SK-N-SH treated with all-trans-retinoic acid at 6 μM for 48 hours (cell line): ENCODE data around the gene STOML3.

Experiments
- ATAC-seq: fragments of 200-7000 bp; cut with Tn5 transposase; 3 replicates; pipeline ENCODE4 v1.9.1; 2020; ENCODE audit warnings: mild to moderate bottlenecking, moderate library complexity
- ARNTL ChIP-seq: fragments of 450-650 bp; formaldehyde crosslinking; IDR thresholded peaks from 2 replicates; pipeline ENCODE4 v1.5.0; 2020; ENCODE audit warnings: low read depth, mild to moderate bottlenecking, moderate library complexity, borderline replicate concordance
- BACH2 ChIP-seq: fragments of 250-450 bp; sonication (Bioruptor Pico); IDR thresholded peaks from 2 replicates; pipeline ENCODE4 v1.9.0; 2021; ENCODE audit warnings: mild to moderate bottlenecking, borderline replicate concordance
- CSDC2 ChIP-seq: fragments of 250-450 bp; sonication (Bioruptor Pico); IDR thresholded peaks from 2 replicates; pipeline ENCODE4 v1.5.0; 2020; ENCODE audit warnings: mild to moderate bottlenecking, moderate library complexity
- ESRRG ChIP-seq: fragments of 250-450 bp; sonication (Bioruptor Pico); IDR thresholded peaks from 2 replicates; pipeline ENCODE4 v1.6.1; 2021; ENCODE audit warnings: mild to moderate bottlenecking
- GLIS3 ChIP-seq: fragments of 250-450 bp; sonication (Bioruptor Pico); IDR thresholded peaks from 2 replicates; pipeline ENCODE4 v1.5.0; 2020; ENCODE audit warnings: mild to moderate bottlenecking, moderate library complexity
- ISL1 ChIP-seq: fragments of 250-450 bp; sonication (Bioruptor Pico); IDR thresholded peaks from 2 replicates; pipeline ENCODE4 v2.1.2; 2022; ENCODE audit warnings: mild to moderate bottlenecking, moderate library complexity
- OSR1 ChIP-seq: fragments of 250-450 bp; sonication (Bioruptor Pico); IDR thresholded peaks from 2 replicates; pipeline ENCODE4 v1.8.0; 2022; ENCODE audit warnings: moderate library complexity, mild to moderate bottlenecking, inconsistent platforms
- PPARA ChIP-seq: fragments of 250-450 bp; sonication (Bioruptor Pico); IDR thresholded peaks from 2 replicates; pipeline ENCODE4 v1.5.0; 2020; ENCODE audit warnings: mild to moderate bottlenecking, borderline replicate concordance
- RARB ChIP-seq: fragments of 250-450 bp; sonication (Bioruptor Pico); IDR thresholded peaks from 2 replicates; pipeline ENCODE4 v1.8.0; 2021; ENCODE audit warnings: mild to moderate bottlenecking, moderate library complexity
- SNAI2 ChIP-seq: fragments of 250-450 bp; sonication (Bioruptor Pico); IDR thresholded peaks from 2 replicates; pipeline ENCODE4 v1.5.0; 2020; ENCODE audit warnings: mild to moderate bottlenecking, moderate library complexity
- TCF4 ChIP-seq: fragments of 250-450 bp; sonication (Bioruptor Pico); IDR thresholded peaks from 2 replicates; pipeline ENCODE4 v1.8.0; 2021; ENCODE audit warnings: mild to moderate bottlenecking, moderate library complexity, borderline replicate concordance
- TOX ChIP-seq: fragments of 250-450 bp; sonication (Bioruptor Pico); IDR thresholded peaks from 2 replicates; pipeline ENCODE4 v1.8.0; 2021; ENCODE audit warnings: mild to moderate bottlenecking, moderate library complexity, borderline replicate concordance
- ZC3H10 ChIP-seq: fragments of 250-450 bp; sonication (Bioruptor Pico); IDR thresholded peaks from 2 replicates; pipeline ENCODE4 v1.5.1; 2021; ENCODE audit warnings: mild to moderate bottlenecking, moderate library complexity
- ZFP3 ChIP-seq: fragments of 250-450 bp; sonication (Bioruptor Pico); IDR thresholded peaks from 2 replicates; pipeline ENCODE4 v1.5.0; 2020; ENCODE audit warnings: mild to moderate bottlenecking, moderate library complexity
- ZFP30 ChIP-seq: fragments of 450-650 bp; formaldehyde crosslinking; IDR thresholded peaks from 2 replicates; pipeline ENCODE4 v1.5.0; 2022; ENCODE audit warnings: mild to moderate bottlenecking, moderate library complexity
- ZNF565 ChIP-seq: fragments of 450-650 bp; formaldehyde crosslinking; conservative IDR thresholded peaks from 2 replicates; pipeline ENCODE4 v1.5.0; 2020; ENCODE audit warnings: low read depth, mild to moderate bottlenecking, moderate library complexity
- ZNF8 ChIP-seq: fragments of 450-650 bp; formaldehyde crosslinking; IDR thresholded peaks from 2 replicates; pipeline ENCODE4 v1.5.0; 2020; ENCODE audit warnings: mild to moderate bottlenecking, moderate library complexity
- TF ChIP-seq, protein P1 (sequence below): fragments of 250-450 bp; sonication (Bioruptor Pico); IDR thresholded peaks from 2 replicates; pipeline ENCODE4 v1.8.0; 2020; ENCODE audit warnings: mild to moderate bottlenecking, moderate library complexity, borderline replicate concordance
- TF ChIP-seq, protein P2 (sequence below): fragments of 250-450 bp; sonication (Bioruptor Pico); IDR thresholded peaks from 2 replicates; pipeline ENCODE4 v1.5.1; 2020; ENCODE audit warnings: low read depth, mild to moderate bottlenecking, moderate library complexity
- TF ChIP-seq, protein P3 (sequence below): fragments of 250-450 bp; sonication (Bioruptor Pico); IDR thresholded peaks from 2 replicates; pipeline ENCODE4 v1.8.0; 2021; ENCODE audit warnings: low read depth, mild to moderate bottlenecking, moderate library complexity, borderline replicate concordance
- TF ChIP-seq, protein P4 (sequence below): fragments of 250-450 bp; sonication (Bioruptor Pico); IDR thresholded peaks from 2 replicates; pipeline ENCODE4 v1.5.1; 2021; ENCODE audit warnings: mild to moderate bottlenecking, moderate library complexity
- TF ChIP-seq, protein P5 (sequence below): fragments of 250-450 bp; sonication (Bioruptor Pico); IDR thresholded peaks from 2 replicates; pipeline ENCODE4 v1.5.0; 2020; ENCODE audit warnings: mild to moderate bottlenecking, moderate library complexity

Gene STOML3

DNA sequence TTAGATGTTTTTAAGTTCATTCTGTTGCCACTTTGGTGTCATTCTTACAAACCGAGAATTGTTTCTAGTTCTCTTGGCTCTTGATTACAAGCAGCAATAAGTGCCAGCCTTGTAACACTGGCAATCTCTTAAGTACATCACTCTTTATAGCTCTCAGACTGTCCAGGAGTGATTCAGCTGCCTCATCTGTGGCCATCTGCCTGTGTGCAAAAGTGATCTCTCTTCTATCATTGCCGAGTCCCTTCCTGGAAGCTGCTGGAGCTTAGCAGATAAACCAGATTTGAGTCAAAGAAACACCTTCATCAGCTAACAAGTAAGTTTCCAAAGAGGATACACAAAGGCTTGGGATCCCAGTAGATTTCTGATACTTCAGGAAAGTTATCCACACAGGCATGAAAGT, 23.2 kb downstream of the STOML3 start:
- ATAC-seq = no peak
- TF ChIP-seq ZFP30 (CRISPR knock-in tag) (no peak), GLIS3 (CRISPR knock-in tag) (no peak), SNAI2 (CRISPR knock-in tag) (no peak), ZC3H10 (CRISPR knock-in tag) (no peak), ESRRG (no peak), BACH2 (no peak), ZFP3 (no peak), RARB (CRISPR knock-in tag) (no peak), OSR1 (CRISPR knock-in tag) (no peak), TCF4 (CRISPR knock-in tag) (no peak), ARNTL (no peak), ISL1 (no peak)
- TF ChIP-seq, protein P1, sequence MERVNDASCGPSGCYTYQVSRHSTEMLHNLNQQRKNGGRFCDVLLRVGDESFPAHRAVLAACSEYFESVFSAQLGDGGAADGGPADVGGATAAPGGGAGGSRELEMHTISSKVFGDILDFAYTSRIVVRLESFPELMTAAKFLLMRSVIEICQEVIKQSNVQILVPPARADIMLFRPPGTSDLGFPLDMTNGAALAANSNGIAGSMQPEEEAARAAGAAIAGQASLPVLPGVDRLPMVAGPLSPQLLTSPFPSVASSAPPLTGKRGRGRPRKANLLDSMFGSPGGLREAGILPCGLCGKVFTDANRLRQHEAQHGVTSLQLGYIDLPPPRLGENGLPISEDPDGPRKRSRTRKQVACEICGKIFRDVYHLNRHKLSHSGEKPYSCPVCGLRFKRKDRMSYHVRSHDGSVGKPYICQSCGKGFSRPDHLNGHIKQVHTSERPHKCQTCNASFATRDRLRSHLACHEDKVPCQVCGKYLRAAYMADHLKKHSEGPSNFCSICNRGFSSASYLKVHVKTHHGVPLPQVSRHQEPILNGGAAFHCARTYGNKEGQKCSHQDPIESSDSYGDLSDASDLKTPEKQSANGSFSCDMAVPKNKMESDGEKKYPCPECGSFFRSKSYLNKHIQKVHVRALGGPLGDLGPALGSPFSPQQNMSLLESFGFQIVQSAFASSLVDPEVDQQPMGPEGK = no peak
- TF ChIP-seq, protein P2, sequence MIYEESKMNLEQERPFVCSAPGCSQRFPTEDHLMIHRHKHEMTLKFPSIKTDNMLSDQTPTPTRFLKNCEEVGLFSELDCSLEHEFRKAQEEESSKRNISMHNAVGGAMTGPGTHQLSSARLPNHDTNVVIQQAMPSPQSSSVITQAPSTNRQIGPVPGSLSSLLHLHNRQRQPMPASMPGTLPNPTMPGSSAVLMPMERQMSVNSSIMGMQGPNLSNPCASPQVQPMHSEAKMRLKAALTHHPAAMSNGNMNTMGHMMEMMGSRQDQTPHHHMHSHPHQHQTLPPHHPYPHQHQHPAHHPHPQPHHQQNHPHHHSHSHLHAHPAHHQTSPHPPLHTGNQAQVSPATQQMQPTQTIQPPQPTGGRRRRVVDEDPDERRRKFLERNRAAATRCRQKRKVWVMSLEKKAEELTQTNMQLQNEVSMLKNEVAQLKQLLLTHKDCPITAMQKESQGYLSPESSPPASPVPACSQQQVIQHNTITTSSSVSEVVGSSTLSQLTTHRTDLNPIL = no peak
- TF ChIP-seq, protein P3, sequence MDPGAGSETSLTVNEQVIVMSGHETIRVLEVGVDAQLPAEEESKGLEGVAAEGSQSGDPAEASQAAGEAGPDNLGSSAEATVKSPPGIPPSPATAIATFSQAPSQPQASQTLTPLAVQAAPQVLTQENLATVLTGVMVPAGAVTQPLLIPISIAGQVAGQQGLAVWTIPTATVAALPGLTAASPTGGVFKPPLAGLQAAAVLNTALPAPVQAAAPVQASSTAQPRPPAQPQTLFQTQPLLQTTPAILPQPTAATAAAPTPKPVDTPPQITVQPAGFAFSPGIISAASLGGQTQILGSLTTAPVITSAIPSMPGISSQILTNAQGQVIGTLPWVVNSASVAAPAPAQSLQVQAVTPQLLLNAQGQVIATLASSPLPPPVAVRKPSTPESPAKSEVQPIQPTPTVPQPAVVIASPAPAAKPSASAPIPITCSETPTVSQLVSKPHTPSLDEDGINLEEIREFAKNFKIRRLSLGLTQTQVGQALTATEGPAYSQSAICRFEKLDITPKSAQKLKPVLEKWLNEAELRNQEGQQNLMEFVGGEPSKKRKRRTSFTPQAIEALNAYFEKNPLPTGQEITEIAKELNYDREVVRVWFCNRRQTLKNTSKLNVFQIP = no peak
- TF ChIP-seq, protein P4, sequence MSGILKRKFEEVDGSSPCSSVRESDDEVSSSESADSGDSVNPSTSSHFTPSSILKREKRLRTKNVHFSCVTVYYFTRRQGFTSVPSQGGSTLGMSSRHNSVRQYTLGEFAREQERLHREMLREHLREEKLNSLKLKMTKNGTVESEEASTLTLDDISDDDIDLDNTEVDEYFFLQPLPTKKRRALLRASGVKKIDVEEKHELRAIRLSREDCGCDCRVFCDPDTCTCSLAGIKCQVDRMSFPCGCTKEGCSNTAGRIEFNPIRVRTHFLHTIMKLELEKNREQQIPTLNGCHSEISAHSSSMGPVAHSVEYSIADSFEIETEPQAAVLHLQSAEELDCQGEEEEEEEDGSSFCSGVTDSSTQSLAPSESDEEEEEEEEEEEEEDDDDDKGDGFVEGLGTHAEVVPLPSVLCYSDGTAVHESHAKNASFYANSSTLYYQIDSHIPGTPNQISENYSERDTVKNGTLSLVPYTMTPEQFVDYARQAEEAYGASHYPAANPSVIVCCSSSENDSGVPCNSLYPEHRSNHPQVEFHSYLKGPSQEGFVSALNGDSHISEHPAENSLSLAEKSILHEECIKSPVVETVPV (CRISPR knock-in tag) = no peak

DNA sequence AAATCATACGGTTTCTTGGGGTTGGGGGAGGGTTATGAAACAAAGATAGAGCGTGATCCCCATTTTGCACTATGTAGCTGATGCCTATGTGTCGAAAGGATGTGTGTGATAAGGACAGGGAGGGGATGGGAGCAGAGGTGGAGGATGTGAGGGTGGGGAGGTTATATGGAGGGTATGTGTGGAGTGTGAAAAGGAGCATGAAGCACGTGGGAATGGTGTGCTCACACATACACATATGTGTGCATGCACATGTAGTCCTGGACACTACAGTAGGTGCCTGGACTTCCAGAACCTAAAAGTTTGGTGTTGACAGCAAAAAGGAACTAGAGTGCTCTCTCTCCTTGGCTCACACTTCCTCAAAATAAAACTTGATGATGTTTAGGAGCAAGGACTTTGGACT, 25.4 kb downstream of the STOML3 start:
- TF ChIP-seq GLIS3 (CRISPR knock-in tag) (no peak), ZC3H10 (CRISPR knock-in tag) (no peak)
- ATAC-seq = no peak

DNA sequence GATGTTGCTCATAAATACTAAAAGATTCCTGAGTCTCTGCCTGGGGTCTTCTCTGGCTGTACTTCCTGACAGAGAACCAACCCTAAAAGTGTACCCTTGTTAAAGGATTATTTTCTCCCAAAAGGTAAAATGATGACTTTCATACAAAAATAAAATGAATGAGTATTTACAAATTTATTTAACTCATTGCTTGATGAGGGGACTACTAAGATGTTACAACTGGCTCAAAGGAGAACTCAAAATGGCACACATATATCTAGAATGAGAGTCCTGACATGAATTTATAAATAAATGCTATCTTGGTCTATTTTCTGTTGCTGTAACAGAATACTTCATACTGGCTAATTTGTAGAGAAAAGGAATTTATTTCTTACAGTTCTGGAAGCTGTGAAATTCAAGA, 30.5 kb downstream of the STOML3 start:
- ATAC-seq = no peak
- TF ChIP-seq RARB (CRISPR knock-in tag) (no peak), BACH2 (no peak), CSDC2 (CRISPR knock-in tag) (no peak), TOX (CRISPR knock-in tag) (no peak), ZNF565 (CRISPR knock-in tag) (no peak)
- TF ChIP-seq, protein P5, sequence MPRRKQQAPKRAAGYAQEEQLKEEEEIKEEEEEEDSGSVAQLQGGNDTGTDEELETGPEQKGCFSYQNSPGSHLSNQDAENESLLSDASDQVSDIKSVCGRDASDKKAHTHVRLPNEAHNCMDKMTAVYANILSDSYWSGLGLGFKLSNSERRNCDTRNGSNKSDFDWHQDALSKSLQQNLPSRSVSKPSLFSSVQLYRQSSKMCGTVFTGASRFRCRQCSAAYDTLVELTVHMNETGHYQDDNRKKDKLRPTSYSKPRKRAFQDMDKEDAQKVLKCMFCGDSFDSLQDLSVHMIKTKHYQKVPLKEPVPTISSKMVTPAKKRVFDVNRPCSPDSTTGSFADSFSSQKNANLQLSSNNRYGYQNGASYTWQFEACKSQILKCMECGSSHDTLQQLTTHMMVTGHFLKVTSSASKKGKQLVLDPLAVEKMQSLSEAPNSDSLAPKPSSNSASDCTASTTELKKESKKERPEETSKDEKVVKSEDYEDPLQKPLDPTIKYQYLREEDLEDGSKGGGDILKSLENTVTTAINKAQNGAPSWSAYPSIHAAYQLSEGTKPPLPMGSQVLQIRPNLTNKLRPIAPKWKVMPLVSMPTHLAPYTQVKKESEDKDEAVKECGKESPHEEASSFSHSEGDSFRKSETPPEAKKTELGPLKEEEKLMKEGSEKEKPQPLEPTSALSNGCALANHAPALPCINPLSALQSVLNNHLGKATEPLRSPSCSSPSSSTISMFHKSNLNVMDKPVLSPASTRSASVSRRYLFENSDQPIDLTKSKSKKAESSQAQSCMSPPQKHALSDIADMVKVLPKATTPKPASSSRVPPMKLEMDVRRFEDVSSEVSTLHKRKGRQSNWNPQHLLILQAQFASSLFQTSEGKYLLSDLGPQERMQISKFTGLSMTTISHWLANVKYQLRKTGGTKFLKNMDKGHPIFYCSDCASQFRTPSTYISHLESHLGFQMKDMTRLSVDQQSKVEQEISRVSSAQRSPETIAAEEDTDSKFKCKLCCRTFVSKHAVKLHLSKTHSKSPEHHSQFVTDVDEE (CRISPR knock-in tag) = no peak
- TF ChIP-seq, all 23 proteins: peak for 0

DNA sequence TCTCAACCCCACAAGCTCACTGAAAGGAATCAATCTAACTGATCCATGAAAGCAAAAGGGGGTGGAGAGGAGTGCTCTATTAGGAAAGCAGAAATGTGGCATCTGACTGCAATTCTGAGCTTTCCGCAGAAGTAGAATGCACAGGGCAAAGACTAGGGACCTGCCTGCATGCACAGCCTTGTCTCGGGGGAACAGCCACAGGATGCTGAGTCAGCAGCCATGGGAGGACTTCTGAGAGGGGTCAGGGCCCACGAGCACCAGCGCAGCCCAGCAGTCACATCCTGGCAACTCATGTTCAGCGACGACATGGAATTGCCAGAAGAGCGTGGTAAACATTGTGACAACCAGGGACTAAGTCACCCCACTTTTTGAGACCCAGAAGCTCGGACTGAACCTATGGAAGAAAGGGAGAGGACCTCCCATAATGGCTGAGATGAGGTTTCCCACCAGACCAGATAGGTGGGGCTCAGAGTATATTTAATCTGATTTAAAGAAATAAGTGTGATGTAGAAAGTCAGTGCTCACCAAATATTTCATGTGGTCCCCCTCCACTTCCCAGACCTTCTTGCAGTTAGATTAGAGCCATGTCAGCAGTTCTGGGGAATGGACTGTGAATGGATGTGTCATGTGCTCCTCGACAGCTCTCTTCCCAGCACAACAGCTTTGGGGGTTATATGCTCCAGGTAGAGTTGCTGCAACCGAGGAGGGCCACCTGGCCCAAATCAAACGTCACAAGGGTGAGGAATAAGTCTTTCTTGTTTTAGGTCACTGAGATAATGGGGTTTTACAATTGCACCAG, 32.6 kb downstream of the STOML3 start:
- ATAC-seq = no peak
- TF ChIP-seq TOX (CRISPR knock-in tag) (no peak), ZNF8 (CRISPR knock-in tag) (no peak), GLIS3 (CRISPR knock-in tag) (no peak), OSR1 (CRISPR knock-in tag) (no peak), PPARA (CRISPR knock-in tag) (no peak), ISL1 (no peak), ZFP3 (no peak)
- TF ChIP-seq, protein P3 = no peak
